NCI-H82 treated with DMSO at 0.1 percent for 48 hours (cell line): ENCODE measurements around the gene RANBP3.
"Not testable (repeated sequence)": the region's sequence is repeated elsewhere in the genome, so short reads cannot be mapped to it uniquely, and the experiment has no call there.

ENCODE experiments used
- DNase-seq: peaks from one replicate; lab custom pipeline; 2025; ENCODE audit not compliant: unreplicated experiment; lab: John Stamatoyannopoulos, UW

The RANBP3 gene

DNA sequence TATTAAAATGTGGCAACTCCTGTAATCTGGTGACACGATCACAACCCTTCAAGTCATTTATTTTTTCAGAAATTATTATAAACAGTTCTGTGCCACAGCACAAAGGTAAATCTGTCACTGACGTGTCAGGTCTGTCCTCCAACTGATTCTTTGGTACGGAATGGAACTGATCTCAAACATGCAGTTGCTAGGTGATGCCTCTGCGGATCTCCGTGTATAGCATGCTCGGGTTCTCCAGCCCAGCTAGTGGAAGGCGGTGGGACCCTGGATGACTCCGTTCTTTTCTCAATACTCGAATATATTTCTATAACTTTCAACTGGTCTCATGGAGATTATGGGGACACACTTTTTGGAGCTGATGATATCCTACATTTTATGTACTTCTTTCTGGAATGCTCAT lies 11.0 kb downstream of the RANBP3 start:
- no peak for DNase-seq

- DNase-seq: no peak
Measured at GRCh38 chr19:5966215-5966614, 11.7 kb downstream of the RANBP3 start.

DNA sequence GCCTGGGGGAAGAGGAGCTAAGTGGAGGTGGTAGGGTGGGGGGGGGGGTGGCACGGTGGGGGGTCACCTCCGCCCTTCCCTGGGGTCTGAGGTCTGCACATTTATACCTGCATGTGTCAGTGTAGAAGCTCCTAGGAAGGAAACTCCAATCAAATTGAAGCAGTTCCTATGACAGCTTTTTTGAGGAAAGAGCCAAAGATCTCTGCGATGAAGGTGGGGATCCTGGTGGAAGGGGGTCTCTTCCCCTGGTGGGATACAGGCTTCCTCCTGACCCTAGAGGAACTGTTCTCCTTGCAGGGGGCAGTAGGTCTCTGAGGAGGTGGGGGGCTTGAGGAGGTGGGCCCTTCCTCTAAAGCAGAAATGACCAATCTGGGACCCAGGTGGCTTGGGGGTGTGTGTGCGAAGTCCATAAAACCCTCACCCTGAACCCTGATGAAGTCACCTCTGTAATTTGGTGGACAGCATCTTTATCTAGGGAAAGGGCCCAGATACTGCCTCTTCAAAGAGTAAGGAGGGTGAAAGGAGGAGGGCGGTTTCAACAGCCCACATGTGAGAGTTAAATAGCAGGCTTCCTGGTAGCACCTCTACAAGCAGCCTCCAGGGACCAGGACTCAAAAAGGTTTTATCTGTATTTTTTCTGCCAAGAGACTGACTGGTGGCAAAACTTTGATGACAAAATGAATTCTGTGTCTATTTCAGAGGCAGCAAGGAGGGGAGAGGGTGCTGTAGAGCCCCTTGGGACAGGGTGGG lies 12.9 kb downstream of the RANBP3 start:
- DNase-seq: no peak

GRCh38 chr19:5963855-5964254 lies 14.1 kb downstream of the RANBP3 start:
- DNase-seq: no peak

DNA sequence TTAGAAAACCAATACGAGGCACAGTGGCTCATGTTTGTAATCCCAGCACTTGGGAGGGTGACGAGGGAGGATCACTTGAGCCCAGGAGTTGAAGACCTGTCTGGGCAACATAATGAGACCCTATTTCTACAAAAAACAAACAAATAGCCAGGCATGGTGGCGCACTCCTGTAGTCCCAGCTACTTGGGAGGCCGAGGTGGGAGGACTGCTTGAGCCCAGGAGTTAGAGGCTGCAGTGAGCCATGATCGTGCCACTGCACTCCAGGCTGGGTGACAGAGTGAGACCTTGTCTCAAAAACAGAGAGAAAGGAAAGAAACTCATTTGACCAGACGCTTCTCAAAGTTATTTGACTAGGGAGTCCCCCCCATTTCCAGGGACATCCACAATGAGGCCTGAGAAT lies 14.7 kb downstream of the RANBP3 start:
- not testable (repeated sequence) for DNase-seq

DNA sequence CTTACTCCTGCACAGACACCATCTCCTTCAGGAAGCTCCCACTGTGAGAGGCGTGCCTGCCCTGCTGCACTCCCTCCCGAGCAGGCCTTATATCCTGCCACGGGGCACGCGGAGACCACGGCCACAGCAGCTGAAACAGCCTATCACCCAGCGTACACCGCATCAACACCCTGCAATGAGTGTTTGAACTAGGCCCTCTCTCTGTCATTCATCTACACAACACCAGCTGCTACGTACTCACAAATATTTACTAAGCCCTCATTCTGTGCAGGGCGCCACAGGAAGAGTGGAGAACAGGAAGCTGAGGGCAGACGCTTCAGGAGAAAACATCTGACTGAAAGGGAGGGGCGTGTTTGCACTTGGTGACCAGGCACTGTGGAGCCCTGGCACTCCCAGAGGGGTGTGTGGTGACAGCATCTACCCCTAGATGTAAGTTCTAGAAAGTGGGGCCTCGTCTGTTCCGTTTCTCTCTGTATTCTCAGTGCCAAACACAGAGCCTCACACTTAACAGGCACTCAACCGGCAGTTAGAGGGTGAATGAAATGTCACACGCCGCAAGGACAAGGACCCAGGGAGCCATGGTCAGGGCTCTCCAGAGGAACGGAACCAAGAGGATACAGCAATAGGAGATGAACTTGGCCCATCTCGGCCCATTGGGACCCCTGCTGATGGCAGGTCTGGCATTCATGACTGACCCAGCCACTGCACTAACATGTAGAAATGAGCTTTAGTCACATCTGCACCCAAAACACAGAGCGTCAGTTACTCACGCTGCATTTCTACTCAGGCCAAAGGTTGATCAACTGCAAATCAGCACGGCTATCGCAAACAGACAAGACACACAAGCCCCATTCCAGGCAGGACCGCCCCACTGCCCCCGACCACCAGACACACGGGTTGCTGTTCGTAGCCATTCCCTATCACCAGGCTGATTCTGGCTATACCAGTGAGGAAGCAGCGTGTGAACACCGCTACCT lies 15.7 kb downstream of the RANBP3 start:
- DNase-seq: no peak

DNA sequence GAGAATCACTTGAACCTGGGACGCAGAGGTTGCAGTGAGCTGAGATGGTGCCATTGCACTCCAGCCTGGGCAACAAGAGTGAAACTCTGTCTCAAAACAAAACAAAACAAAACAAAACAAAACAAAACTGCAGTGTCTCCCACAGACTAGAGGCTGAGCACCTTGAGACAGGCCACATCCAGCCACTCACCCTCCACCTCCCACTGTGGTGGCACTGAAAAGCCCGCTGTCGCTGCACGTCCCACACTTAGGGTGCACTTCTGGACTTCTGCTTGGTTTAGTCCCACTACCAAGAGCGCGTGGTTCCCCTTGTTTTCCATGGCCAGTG lies 16.3 kb downstream of the RANBP3 start:
- not testable (repeated sequence) for DNase-seq

- DNase-seq: no peak
Measured at GRCh38 chr19:5960005-5961001, 17.6 kb downstream of the RANBP3 start.

- DNase-seq: no peak
Measured at GRCh38 chr19:5959260-5960004, 18.5 kb downstream of the RANBP3 start.

- DNase-seq: no peak
Measured at GRCh38 chr19:5958851-5959122, 19.2 kb downstream of the RANBP3 start.

GRCh38 chr19:5958074-5958850 lies 19.7 kb downstream of the RANBP3 start:
- DNase-seq: no peak

DNA sequence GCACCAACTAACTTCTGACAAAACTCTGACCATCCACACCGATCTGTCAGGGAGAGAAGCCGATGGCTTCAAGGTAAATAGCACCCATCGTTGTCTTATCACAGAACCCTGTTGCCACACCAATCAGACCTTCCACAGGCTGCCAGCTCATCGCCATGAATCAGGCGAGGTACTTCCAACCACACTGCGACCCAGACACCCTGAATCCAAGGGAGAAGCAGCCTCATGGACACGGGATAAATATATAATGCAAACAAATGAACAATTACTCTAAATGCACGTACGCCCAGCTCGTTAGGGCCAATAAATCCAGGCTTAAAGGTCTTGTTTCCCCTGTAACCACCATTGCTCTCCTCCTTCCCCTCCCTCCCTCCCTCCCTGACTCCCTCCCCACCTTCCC lies 20.8 kb downstream of the RANBP3 start:
- no peak for DNase-seq

GRCh38 chr19:5956728-5957127 lies 21.2 kb downstream of the RANBP3 start:
- no peak for DNase-seq

DNA sequence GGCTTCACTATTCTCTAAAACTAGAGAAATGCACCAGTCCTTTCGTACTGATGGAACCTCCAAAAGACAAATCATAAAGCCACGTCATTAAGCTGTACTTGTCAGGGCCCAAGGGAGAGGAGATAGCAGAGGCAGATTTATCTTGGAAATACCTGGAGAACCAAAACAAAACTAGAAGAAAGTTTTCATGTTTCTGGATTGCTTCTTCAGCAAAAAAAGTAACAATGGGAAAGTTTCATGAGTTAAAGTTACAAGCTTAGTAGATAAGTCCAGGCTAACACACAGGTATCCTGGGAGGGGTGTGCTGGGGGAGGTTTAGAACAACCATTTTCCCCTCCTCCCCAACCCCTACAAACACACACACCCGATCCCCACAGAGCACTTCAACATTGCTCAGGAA lies 21.6 kb downstream of the RANBP3 start:
- no peak for DNase-seq

DNA sequence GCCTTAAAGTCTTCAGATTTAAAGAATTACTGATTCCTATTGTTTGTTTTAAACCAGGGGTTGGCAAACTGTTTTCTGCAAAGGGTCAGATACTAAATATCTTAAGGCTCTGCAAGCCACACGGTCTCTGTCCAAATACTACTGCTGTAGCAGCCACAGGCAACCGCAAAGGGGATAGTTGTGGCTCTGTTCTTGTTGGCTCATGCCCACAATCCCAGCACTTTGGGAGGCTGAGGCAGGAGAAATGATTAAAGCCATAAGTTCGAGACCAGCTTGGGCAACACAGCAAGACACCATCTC lies 22.4 kb downstream of the RANBP3 start:
- no peak for DNase-seq

DNA sequence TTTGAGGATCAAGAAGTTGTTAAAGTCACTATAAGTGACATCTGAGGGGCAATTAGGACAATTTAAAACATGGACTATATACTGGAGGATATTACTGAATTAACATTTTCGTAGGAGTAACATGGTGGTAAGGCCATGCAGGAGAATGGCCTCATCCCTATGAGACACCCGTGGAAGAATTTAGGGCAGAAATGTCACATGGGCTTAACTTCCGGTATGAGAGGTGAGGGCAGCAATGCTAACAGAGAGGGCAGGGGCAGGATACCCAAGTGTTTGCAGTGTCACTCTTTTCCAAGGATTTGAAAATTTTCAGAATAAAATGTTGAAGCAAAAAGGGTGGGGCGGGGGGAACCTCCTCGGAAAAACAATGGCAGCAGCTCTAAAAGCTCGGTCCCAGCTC lies 23.6 kb downstream of the RANBP3 start:
- no peak for DNase-seq

DNA sequence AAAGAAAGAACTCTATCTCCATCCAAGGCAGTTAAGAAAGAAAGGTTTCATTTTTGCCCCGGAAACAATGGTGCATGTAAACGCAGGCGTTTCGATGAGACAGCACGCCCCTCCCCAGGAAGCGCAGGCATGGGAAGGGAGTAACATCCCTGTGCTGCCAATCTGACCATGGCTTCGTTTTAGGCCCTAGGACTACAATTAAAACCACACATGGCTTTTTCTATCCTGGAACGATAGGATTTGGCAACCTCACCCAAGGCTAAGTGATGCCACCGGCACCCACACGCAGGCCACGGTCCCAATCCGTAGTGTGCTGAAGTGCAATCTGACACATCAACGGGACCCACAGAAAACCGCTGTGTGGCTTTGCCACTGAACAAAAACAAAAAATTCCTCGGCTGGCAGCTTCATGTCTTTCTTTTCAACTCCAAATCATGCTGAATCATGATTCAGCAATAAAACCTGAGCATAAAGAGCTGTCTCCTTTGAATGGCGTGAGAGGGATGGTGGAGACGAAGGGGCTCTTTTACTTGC lies 24.2 kb downstream of the RANBP3 start:
- DNase-seq: no peak

DNA sequence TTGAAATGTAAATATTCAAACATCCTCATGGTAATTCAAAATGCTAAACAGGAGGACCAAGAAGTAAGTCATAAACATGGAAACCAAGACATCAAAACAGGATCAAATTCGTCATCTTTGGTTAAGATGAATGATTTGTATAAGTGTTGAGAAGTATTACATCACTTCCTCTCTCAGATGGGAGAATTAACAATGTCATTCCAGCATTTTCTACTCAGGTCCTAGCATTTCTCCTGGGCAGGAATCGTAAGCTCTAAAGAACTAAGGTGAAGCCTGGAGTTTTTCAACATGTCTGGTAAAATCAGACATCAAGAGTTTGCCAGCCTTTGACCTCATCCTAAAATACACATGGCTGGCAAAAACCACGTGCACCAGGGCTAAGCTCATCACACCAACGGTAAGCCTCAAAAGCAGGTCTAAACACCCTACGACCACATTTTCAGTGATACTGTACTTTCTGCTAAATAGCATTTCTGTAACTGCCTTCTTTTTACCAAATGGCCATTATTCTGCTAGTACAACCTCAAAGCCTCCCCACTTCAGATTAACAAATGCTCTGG lies 24.8 kb downstream of the RANBP3 start:
- no peak for DNase-seq

DNA sequence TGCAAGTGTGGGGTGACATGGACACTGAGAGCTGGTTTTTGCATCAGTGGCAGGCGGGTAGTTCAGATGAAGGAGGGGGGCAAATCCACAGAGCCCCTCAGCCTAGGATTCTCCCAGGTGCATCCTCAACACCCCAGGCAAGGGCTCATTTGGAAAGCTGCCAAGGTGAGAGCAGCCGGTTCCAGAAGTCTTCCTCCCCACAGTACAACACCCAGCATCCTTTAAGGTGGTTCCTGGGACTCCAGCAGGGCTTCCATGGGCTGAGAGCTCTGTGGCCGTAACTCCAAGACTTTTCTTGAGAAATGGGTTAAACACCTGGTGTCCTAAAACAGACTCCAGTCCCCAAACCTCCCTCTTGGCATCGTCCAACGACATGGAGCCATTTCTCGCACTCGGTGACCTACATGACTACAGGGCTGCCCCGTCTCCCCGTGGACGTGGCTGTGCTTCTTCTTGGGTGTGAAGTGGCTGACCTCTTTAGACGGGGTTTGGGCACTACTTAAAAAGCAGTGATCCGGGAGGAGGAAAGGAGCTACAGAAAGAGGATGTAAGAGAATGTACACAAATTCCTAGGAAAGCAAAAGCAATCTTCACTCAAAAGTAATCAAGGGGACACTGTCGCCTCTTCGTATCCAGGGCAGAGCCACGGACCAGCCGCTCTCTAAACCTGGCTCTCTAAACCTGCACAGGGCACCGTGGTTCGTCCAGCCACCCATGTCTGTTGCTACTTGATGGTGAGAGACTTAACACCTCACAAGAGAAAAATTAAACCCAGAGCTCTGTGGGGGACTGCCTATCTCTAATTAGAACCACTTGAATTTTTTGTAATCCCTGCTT lies 25.5 kb downstream of the RANBP3 start:
- DNase-seq: no peak
